ENCODE results near the gene MTHFD1L.

- no peak for TF ChIP-seq CTCF (IDR thresholded peaks at IDR 0.05; ENCODE audit: borderline replicate concordance, extremely low read depth, low read length, poor library complexity, severe bottlenecking)
- no peak for TF ChIP-seq EZH2 (IDR thresholded peaks at IDR 0.05; ENCODE audit: borderline replicate concordance, low read depth, low read length, severe bottlenecking)
Observed at GRCh38 chr6:151060766-151061531, 195.4 kb downstream of the MTHFD1L start.

All from DND-41 (cell line).